Esophagus (tissue), 2 donors: Measurements from ENCODE around the gene ZNRF2. TPM values are rescaled to one million over a fixed set of nuclear protein-coding genes. Genes with fewer than 3 reads are reported as not detected.

ENCODE experiments used
- H3K27ac ChIP-seq, 2 donors: one replicate each; pipeline ENCODE4 v1.5.1; 2013; ENCODE audit warnings: low read depth in 2 of 2, mild to moderate bottlenecking in 2 of 2, inconsistent platforms in 1 of 2, low read length in 1 of 2, moderate library complexity in 1 of 2
- H3K27me3 ChIP-seq, 2 donors: one replicate each; pipeline ENCODE4 v1.6.1; 2013; ENCODE audit warnings: low read length in 2 of 2, control low read depth in 1 of 2, mild to moderate bottlenecking in 1 of 2; ENCODE audit not compliant: insufficient read depth in 2 of 2, control insufficient read depth in 1 of 2
- H3K36me3 ChIP-seq, 2 donors: one replicate each; pipeline ENCODE4 v1.6.1; 2013; ENCODE audit warnings: low read length in 1 of 2; ENCODE audit not compliant: control insufficient read depth in 2 of 2, insufficient read depth in 2 of 2
- H3K4me1 ChIP-seq, 2 donors: one replicate each; pipeline ENCODE4 v1.6.1; 2013; ENCODE audit warnings: low read length in 1 of 2; ENCODE audit not compliant: control insufficient read depth in 2 of 2, insufficient read depth in 2 of 2
- H3K4me3 ChIP-seq, 2 donors: one replicate each; pipeline ENCODE4 v1.5.1; 2013; ENCODE audit warnings: low read length in 2 of 2, mild to moderate bottlenecking in 2 of 2, low read depth in 1 of 2, moderate library complexity in 1 of 2
- H3K9me3 ChIP-seq, 2 donors: one replicate each; pipeline ENCODE4 v1.6.1; 2013; ENCODE audit warnings: mild to moderate bottlenecking in 2 of 2, low read depth in 1 of 2, low read length in 1 of 2, moderate library complexity in 1 of 2; ENCODE audit not compliant: control insufficient read depth in 2 of 2, insufficient read depth in 1 of 2
- WGBS, 2 donors: extraction: QIAGEN DNeasy Blood & Tissue Kit; methylation state at CpG; one replicate each; pipeline ENCODE4 v1.1.7; 2013; 5-methylcytosine and 5-hydroxymethylcytosine counted together
- polyA plus RNA-seq, 2 donors: library from polyadenylated mRNA; stranded (reverse); fragments of 200-250 nt; gene quantifications; one replicate each; pipeline ENCODE4 v1.2.3, GENCODE V29; 2013
- donor health status: healthy with polysubstance abuse.
- donor health status: Bipolar disorder and iron deficiency.

ZNRF2 gene
- polyA plus RNA-seq, 2 donors = 7.9 to 9.0 TPM

DNA sequence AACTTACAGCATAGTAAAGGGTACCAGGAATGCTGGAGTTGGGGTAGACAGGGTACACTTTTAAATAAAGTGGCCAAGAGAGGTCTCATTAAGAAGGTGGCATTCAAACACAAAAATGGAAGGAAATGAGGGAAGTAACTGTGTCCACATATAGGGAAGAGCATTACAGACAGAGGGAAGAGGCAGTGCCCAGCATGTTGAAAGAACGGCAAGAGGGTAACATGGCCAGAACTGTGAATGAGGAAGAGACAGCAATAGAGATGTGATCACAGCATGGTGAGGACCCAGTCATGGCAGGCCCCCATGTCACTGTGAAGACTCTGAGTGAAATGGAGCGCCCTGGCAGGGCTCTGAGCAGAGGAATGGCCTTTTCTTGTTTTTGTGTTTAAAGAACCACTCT lies 35.1 kb upstream of the ZNRF2 start:
- H3K27ac ChIP-seq = no peak overlapping the region
- 94 to 95% methylated on average over 2 of the region's 2 CpGs for WGBS, 2 donors

DNA sequence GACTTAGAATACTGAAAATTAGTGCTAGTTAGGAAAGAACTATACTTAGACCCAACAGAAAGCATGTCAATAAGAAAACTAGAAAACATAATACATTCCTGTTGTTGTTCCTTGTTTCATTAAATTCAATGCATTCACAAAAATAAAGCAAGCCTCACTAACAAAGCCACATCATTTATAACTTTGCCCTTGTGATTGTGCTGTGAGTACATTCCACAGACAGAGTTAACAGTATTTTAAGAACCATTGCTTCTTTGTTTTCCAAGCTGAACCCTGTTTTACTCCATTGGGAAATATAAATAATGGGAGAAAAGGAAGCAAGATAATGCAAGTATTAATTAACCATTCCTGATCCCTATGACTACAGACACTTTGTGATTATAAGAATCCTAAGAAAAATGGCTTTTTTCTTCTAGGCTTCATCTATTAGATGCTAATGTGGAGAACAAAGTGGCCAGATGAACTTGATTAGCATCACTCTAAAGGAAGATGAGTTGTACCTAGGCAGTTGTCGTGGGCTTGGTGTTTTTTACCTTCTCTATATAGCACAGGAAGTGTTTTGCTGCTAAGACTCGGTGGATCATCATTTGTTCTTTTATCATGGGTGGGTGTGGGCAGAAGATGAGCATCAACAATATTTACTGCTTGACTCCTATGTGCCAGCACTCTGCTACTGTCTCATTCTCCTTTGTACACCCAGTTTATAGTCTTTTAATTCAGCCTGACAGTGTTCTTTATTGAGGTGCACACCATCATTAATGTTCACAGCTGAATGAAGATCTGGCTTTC lies 34.2 kb upstream of the ZNRF2 start:
- H3K27ac ChIP-seq = no peak overlapping the region
- H3K9me3 ChIP-seq = no peaks in the 10 kb centered on the region
- H3K4me1 ChIP-seq = peaks cover 0 to 4% of the 10 kb centered on the region in 2 donors
- no peaks in the 10 kb centered on the region for H3K36me3 ChIP-seq
- no peaks in the 10 kb centered on the region for H3K27me3 ChIP-seq
- WGBS, 2 donors = 71 to 80% methylated on average over 2 of the region's 2 CpGs
- H3K4me3 ChIP-seq = no peak overlapping the region

More for the DNA sequence above, 35.1 kb upstream of the ZNRF2 start:
- no peaks in the 10 kb centered on the region for H3K9me3 ChIP-seq
- H3K4me1 ChIP-seq = peaks cover 0 to 4% of the 10 kb centered on the region in 2 donors
- H3K4me3 ChIP-seq = no peak overlapping the region
- no peaks in the 10 kb centered on the region for H3K36me3 ChIP-seq
- H3K27me3 ChIP-seq = no peaks in the 10 kb centered on the region

- Histone ChIP-seq H3K4me3 (no peak overlapping the region), H3K9me3 (no peaks in the 10 kb centered on the region), H3K4me1 (peaks cover 0 to 4% of the 10 kb centered on the region in 2 donors), H3K27me3 (no peaks in the 10 kb centered on the region), H3K36me3 (no peaks in the 10 kb centered on the region), H3K27ac (no peak overlapping the region)
- 92 to 94% methylated on average over 7 of the region's 7 CpGs for WGBS, 2 donors
Observed at GRCh38 chr7:30251708-30252329, 32.6 kb upstream of the ZNRF2 start.

GRCh38 chr7:30252885-30253795 lies 31.3 kb upstream of the ZNRF2 start:
- Histone ChIP-seq H3K9me3 (no peaks in the 10 kb centered on the region), H3K36me3 (no peaks in the 10 kb centered on the region), H3K27me3 (no peaks in the 10 kb centered on the region), H3K27ac (no peak overlapping the region), H3K4me1 (peaks cover 0 to 4% of the 10 kb centered on the region in 2 donors), H3K4me3 (no peak overlapping the region)
- WGBS, 2 donors = 55 to 59% methylated on average over 7 of the region's 7 CpGs

DNA sequence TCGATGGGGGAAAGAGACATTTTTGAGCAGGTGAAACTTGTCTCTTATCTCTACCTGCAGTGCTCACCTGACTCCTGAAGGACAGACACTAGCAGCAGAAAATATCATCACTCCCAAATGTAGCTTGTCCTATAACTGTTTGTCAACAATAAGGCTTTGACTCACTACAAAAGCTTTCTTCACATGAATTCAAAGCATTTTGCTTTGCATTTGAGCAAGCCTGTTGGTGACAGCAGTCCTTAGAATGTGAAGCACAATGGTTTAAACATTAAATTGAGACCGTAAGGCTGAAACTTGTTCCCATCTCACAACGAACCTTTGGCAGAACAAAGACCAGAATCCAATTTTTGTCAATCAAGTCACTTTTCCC lies 30.6 kb upstream of the ZNRF2 start:
- Histone ChIP-seq H3K27ac (no peak overlapping the region), H3K4me1 (peaks cover 0 to 4% of the 10 kb centered on the region in 2 donors), H3K4me3 (no peak overlapping the region), H3K9me3 (no peaks in the 10 kb centered on the region), H3K36me3 (no peaks in the 10 kb centered on the region), H3K27me3 (no peaks in the 10 kb centered on the region)
- WGBS, 2 donors = 63 to 77% methylated on average over 3 of the region's 3 CpGs

- Histone ChIP-seq H3K4me1 (peaks cover 0 to 4% of the 10 kb centered on the region in 2 donors), H3K4me3 (no peak overlapping the region), H3K36me3 (no peaks in the 10 kb centered on the region), H3K9me3 (no peaks in the 10 kb centered on the region), H3K27me3 (no peaks in the 10 kb centered on the region), H3K27ac (no peak overlapping the region)
- 77 to 85% methylated on average over 5 of the region's 5 CpGs for WGBS, 2 donors
Observed at GRCh38 chr7:30254248-30254647, 30.1 kb upstream of the ZNRF2 start.

DNA sequence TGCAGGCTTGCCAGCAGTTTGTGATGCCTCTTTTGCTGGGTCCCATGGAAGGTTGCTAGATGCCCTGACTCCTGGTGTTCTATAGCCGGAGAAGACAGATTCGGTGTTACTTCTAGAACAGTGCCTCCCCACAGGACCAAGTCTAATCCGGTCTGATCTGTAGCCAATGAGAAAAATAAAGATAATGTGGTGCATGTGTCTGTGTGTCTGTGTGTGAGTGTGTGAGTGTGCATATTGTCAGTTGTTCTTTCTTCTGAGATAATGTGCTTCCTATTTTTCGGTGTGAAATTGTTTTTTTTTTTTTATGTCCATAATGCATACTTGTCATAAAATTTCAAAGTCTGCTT lies 29.7 kb upstream of the ZNRF2 start:
- H3K27me3 ChIP-seq = no peaks in the 10 kb centered on the region
- no peaks in the 10 kb centered on the region for H3K36me3 ChIP-seq
- no peak overlapping the region for H3K4me3 ChIP-seq
- peaks cover 0 to 4% of the 10 kb centered on the region in 2 donors for H3K4me1 ChIP-seq
- no peak overlapping the region for H3K27ac ChIP-seq
- WGBS, 2 donors = 63 to 85% methylated on average over 4 of the region's 4 CpGs
- no peaks in the 10 kb centered on the region for H3K9me3 ChIP-seq

DNA sequence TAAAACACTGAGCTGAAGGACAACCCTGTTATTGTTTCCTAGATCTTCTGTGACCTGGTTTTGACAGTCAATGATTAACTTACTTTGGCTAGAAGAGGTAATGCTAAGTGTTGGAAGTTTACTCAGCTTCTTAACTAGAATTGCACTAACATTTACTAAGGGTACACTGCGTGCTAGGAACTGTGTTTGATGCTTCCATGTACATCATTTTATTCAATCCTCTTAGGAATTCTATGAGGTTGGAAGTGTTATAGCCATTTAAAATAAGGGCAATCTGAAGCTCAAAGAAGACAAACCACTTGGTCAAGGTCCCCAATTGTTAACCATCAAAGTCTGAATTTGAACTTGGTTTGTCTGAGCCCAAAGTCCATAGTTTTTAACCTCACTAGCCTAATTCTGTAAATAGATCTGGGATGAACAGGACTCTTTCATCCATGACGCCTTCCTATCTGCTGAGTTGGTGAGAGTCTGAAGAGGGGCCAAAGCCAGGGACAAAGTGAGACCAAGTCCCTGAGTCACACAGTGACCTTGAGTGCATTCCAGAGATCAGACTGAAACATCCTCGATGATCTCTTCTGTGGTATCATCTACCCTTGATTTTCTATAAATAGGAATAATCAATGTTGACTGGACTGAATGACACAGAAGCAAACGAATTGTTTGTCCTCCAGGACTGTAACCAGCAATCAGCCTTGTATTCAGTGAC lies 29.2 kb upstream of the ZNRF2 start:
- H3K4me3 ChIP-seq = no peak overlapping the region
- peaks cover 0 to 4% of the 10 kb centered on the region in 2 donors for H3K4me1 ChIP-seq
- no peaks in the 10 kb centered on the region for H3K36me3 ChIP-seq
- H3K9me3 ChIP-seq = no peaks in the 10 kb centered on the region
- 62 to 87% methylated on average over 4 of the region's 4 CpGs for WGBS, 2 donors
- H3K27ac ChIP-seq = no peak overlapping the region
- H3K27me3 ChIP-seq = no peaks in the 10 kb centered on the region

DNA sequence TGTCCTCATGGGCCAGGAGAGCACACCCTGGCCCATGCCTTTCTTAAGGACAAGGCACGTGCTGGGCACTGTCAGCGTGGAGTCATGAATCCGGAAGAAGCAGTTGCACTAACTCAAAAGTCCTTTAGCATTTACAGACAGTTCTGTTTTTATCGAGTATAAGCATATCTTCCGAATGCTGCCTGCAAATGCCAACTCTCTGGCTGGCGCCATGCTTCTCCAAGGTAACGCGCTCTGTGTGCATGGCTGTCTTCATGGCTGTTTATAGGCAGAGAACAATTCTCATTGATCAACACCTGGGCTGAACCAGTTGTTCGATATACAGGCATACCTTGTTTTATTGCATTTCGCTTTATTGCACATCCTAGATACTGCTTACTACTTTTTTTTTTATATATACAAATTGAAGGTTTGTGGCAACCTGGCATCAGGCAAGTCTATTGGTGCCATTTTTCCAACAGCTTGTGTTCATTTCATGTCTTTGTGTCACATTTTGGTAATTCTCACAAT lies 28.0 kb upstream of the ZNRF2 start:
- WGBS, 2 donors = 83 to 97% methylated on average over 10 of the region's 10 CpGs
- no peak overlapping the region for H3K27ac ChIP-seq
- H3K36me3 ChIP-seq = no peaks in the 10 kb centered on the region
- peaks cover 0 to 4% of the 10 kb centered on the region in 2 donors for H3K4me1 ChIP-seq
- H3K9me3 ChIP-seq = no peaks in the 10 kb centered on the region
- no peaks in the 10 kb centered on the region for H3K27me3 ChIP-seq
- H3K4me3 ChIP-seq = no peak overlapping the region
